LHCN-M2 (cell line): ENCODE measurements around the gene C1orf105. TPM values are rescaled to one million over a fixed set of nuclear protein-coding genes. Genes with fewer than 3 reads are reported as not detected.
"Not testable (repeated sequence)": the region's sequence is repeated elsewhere in the genome, so short reads cannot be mapped to it uniquely, and the experiment has no call there.

Experiments used
- DNase-seq: peaks from one replicate; pipeline ENCODE4 v3.0.0-alpha.2; 2012; ENCODE audit warnings: low read depth
- total RNA-seq: library from RNA; depleted of rRNA; stranded (reverse); fragments of >200 nt; gene quantifications from 2 replicates; pipeline ENCODE4 v1.2.3, GENCODE V29; 2014

The C1orf105 gene
- total RNA-seq, 1 experiment from 2014 or later = 0.46 TPM

DNA sequence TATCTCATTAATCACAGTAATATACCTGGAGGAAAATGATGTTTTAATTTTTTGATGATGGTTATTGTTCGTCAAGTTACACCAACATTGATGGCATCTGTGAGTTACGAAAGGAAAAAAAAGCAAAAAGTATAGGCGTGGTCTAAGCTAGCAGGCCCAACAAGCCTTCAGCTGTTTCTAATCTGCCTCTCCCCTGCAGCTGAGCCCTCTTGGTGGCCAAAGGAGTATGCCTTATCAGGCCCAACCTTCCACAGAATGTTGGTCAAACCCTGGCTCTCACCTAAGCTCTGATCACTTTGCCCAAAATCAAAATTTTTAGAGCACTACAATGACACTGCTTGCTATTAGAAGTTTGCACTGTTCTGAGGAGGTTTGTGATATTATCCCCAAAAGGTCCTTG, 4.9 kb downstream of the C1orf105 start:
- no peak for DNase-seq

DNA sequence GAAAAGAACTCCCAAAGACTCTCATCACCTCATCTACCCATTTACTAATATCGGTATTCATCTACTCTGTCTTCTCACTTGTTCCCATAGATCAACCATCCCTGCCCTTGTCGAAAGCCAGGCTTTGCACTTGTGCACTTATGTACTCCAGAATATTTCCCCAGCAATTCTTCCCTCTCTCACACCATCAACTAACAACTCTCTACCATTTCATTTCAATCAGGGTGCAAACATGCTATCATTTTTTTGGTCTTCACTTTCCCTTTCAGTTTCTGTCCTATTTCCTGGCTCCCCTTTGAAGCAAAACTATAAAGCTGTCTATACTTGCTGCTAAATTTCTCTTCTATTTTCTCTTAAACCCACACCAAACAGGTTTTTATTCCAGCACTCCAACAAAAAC, 6.7 kb downstream of the C1orf105 start:
- no peak for DNase-seq

DNA sequence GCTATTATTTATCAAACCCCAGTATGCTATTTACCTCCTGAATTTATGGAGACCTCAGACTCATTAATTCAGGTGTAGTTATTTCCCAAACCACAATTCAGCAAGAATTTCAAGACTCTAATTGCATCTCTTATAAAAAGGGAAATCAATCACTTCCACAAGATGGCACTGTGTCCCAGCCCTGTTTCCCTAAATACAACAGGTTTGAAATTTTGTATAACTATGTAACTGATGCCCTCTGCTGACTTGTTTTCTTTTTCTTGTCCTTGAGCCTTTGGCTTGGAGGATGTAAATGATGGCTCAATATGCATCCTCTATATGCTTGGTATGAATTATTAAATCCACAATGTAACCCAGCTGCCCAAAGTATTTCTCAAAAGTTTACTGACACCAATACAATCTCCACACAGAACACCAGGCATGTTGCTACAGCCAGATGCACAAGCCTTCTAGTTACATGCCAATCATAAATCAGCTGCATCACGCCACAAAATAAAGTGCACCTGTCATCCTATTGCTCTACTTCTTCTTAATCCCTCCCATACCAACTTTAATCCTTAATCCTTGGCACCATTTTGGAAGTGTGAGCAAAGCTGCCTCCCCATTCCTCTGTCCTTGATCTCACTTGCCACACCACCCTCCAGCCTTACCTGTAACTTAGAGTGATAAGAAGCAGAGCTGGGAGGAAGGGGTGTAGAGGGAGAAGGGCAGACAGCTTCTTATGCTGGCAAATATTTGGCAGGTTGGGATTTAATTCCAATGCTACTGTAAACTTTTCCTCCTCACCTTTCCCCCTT, 9.0 kb downstream of the C1orf105 start:
- peak; percentile 71 for DNase-seq

DNA sequence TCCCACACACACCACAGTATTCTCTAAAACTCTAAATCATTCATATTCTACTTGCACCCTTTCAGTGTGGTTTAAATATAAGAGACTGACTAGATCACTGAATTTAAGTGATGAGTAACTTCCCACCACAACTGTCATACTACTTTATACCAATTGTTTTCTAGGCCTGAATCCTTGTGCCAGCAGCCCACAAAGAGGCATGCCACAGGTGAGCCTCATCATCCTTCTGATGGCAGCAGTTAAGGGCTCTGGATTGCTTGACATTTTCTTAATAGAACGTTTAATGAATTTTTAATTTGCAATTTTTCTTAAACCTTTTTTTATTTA, 9.6 kb downstream of the C1orf105 start:
- no peak for DNase-seq

DNA sequence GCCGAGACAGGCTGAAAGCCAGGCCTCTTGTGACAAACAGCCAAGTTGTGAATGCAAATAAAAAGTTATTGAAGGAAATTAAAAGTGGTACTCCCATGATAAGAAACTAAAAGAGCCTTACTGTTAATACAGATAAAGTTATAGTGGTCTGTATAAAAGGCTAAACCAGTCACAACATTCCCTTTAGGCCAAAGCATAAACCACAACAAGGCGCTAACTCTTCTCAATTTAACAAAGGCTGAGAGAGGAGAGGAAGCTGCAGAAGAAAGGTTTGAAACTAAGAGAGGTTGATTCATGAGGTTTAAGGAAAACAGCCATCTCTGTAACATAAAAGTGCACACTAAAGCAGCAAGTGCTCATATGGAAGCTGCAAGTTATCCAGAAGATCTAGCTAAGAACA, 10.7 kb downstream of the C1orf105 start:
- no peak for DNase-seq

DNA sequence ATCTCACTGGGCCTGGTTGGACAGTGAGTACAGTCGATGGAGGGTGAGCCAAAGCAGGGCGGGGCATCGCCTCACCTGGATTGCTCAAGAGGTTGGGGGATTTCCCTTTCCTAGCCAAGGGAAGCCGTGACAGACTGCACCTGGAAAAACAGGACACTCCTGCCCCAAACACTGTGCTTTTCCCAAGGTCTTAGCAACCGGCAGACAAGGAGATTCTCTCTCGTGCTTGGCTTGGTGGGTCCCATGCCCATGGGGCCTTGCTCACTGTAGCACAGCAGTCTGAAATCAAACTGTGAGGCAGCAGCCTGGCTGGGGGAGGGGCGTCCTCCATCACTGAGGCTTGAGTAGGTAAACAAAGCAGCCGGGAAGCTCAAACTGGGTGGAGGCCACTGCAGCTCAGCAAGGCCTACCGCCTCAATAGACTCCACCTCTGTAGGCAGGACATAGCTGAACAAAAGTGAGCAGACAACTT, 11.3 kb downstream of the C1orf105 start:
- DNase-seq = no peak

DNA sequence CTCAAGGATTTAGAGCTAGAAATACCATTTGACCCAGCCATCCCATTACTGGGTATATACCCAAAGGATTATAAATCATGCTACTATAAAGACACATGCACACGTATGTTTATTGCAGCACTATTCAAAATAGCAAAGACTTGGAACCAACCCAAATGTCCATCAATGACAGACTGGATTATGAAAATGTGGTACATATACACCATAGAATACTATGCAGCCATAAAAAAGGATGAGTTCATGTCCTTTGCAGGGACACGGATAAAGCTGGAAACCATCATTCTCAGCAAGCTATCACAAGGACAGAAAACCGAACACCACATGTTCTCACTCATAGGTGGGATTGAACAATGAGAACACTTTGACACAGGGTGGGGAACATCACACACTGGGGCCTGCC, 16.7 kb downstream of the C1orf105 start:
- DNase-seq = not testable (repeated sequence)

DNA sequence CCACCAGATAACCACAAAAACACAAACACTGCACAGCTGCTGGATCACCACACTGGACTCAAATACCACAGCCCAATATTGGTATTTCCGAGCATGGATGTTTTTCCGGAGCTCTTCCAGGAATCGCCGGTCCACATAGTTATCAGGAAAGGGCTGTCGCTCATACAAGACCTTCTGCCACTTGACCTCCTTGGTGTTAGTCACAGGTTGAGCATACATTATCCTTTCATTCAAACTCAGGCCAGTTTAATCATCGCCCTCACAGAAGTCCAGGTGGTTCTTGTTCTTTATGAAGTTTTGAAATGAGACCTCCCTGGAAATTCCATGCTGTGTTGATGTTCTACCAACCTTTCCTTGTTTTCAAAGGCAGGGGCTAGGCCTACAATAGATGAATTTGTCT, 21.9 kb downstream of the C1orf105 start:
- DNase-seq = no peak

DNA sequence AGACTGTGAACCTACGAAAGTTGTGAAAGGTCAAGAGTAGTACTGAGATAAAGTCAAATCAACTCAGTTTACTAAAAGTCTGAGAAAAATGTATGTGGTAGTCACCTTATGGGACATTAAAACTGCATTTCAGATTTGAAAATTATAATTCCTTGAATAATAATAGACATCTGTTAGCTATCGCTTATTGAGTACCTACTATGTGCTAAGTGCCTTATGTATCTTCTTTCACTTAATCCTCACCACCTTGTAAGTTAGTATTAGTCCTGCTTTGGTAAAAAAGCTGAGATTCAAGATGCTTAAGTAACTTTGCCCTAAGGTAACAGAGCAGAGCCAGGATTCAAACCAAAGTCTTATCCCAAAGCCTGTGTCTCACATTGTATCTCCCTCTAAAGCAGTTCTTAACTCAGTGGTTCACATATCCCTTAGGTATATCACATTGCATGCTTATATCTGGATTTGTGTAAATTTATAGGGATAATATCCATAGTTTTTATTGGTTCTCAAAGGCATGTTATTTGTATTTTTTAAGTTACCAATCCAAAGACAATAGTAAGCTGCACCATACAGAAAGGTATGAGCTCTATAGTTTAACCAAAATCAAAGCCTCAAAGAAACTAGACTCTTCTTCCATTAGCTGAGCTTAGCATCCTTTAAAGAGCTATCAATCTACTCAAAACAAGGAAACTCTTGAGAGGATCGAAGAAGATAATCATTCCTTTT, 22.5 kb downstream of the C1orf105 start:
- no peak for DNase-seq

DNA sequence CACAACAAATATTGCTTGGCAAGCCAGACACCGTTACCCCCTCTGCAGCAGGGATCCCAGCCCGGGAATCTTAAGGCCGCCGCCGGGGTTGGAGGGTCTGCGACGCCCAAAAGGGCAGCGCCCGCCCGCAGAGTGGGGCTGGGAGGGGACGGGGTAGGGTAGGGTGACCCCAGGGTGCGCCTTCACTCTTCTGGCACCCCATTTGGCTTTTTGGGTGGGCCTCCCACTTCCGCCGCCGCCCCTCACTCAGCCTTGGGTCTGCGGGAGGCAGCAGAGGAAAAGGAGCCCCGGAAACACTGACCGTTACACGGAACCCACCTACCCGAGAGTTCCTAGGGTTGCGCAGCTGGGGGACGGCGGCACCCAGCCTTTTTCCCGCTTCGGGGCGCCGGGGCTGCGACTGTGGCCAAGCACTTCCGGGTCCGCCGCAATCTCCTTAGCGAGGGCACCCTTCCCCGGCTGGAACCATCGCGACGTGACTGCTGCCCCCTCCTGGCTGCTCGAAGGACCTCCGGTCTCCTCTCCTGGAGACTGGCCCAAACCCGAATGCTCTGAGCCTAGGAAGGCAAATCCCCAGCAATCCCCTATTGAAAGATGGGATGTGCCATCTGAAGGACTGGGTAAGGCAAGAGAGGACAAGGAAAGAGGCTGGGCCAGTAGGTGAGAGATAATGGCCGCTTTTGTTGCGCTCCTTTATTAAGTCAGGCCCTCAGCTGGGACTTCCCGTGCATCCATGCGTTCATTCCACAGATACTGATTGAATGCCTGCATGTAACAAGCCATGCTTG, 23.4 kb downstream of the C1orf105 start, which contains the start of gene PIGC:
Gene PIGC, minus strand, starts transcription at position 404 of the 788 bp plus-strand sequence. CDS start 1,447 bp downstream, outside the sequence.
- DNase-seq = peak; percentile 86

DNA sequence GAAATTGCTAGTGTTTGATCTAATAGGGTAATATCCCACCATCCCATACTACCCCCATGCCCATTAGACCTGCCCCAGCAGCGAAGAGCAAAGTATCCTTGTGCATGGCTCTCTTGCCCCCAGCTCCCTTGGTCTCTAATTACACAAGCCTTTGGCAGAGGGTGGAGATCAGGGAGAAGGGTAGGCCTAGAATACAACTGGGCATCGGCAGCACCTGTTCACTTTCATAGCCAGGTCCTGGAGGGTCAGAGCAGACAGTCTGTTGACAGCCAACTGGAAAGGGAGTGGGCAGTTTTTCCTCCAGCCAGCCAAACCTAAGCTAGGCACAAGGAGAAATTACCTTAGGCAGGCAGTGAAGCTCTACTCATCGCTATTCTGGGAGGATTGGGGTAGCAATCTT, 26.1 kb downstream of the C1orf105 start:
- DNase-seq = no peak

DNA sequence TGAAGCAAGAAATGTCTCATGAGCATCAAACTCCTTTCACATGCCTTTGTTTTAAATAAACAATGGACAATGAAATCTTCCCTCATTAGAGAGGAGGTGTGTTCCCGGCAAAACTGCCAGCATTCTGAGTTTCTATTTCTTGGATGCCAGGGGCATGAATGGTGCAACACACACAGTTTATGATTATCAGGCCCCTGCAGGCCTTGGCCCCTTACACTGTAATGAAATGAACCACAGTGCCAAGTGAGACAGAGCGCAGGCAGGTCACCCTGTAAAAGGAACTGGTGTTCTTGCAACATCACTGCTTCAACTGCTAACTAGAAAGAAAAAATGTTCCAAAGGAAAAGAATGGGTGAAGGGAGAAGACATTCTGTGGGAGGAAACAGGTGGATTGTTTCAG, 27.2 kb downstream of the C1orf105 start:
- DNase-seq = no peak

DNA sequence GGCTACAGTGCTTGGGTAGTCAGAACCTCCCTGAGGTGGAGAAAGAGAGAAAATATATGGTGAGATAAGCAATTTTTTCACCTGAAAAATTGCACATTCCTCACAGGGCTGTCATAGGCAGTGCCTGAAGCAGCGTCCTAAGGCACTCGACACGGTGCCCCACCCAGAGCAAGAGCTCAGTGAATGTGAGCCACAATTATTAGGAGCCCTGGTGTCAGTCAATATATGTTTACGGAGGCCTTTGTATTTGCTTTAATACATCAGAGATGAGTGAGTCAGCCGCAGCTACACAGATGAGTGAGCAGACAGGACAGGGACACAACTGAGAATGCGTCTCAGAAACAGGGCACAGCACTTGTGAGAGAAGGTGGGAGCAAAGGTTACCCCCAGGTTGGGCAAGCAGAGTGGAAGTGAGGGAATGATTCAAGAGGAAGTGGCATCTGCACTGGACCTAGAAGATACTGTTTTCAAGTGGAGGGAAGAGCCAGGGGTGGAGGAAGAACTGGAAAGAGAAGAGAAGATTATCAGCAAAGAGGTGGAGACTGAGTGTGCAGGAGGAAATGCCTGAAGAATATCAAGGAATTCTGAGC, 28.6 kb downstream of the C1orf105 start:
- DNase-seq = no peak

DNA sequence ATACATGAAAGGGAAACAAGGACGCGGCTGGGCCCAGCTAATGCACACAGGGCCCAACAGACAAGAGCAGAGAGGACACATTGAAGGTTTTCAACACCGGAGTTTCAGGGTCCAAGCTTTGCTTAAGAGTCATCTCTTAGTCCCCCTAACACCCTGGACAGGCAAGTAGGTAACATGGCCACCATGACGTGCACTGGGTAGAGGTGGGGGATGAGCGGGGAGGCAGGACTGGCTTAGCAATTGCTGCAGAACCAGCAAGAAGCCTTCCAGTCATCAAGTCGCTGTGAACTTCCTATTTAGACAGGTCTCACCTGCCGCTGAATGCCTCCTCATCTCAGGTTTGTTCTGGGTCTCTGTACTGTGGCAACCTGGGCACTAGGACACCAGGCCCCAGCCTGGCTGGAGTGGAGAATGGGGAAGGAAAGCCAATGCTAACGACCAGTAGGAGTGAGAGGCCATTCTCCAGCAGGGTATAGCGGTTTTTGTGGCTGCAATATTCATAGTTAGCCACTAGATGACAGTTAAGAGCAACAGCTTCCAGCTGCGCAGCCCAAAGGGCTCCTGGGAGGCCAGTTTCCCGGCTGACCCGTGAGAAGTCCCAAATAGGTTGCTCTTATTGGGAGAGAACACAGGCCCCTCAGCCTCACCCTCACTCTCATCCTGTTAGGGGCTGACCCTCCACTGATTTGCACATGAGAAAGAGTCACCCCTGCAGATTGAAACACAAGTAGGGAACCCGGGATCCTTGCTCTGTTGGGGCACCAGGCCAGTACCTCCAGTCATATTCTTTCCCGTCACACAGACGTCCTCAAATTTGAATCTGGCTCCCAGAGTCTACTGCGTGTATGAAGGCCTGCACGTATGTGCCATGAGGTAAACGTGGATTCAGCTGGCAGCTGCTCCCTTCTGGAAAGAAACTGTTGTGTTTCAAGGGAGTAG, 29.4 kb downstream of the C1orf105 start:
- DNase-seq = peak; percentile 68

DNA sequence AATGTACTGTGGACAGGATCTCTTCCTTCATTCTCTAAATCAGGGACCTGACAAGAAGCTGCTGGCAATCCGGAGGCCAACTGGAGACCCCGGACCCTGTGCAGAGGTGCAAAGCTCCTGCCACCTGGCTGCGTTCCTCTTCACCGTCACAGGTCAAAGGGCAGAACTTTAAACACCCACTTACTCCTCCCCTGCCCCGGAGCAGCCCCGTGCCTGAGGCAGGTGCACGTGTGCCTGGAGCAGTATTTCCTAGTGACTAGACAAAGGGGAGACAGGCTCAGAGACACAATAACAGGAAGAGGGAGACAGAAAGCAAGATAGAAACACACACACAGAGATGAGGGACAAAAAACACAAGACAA, 30.0 kb downstream of the C1orf105 start:
- no peak for DNase-seq

DNA sequence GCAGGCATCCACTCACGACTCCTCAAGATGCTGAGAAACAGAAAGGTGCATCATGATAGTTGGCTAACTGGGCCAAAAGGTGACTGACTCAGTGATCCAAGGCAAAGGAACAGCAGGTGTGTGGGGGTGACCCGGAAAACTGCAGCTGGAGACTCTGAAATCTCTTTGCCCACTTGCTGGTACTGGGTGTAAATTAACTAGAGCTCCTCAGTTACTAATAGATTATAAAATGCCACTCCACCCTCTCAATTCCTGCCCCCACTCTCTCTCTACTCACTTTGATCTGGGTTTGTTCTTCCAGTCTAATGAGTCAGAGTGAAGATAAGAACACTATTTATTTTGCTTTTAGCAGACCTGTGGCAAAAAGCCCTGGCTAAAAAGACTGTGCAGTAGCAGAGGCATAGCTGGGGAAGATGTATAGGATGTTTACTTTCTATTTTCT, 30.5 kb downstream of the C1orf105 start:
- peak; percentile 18 for DNase-seq

DNA sequence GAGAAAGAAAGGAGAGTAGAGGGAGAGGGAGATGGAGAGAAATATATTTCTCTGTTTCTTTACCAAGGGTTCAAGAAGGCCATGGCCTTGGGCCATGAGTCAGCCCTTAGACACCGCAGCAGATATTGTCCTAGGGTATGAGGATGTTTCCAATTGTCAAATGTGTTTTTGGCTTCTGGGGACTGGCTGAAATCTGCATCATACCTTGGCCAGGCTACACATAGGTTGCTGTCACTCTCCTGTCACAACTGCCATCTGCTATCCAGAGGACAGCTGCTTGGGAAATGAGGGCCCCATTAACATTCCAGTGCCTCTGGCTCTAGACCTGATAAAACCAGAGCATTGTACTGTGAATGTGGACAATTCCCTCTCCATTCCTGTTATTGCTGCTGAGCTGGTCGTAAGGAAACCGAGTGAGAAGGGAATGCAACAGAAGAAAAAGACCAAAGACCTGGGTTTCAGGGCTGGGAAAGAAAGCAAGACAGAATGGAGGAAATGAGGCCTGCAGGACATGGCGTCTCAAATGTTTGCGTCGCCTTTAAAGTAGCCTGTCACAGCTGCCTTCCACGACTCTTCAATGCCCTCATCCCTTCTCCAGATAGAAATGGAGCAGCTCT, 32.2 kb downstream of the C1orf105 start:
- peak; percentile 83 for DNase-seq

DNA sequence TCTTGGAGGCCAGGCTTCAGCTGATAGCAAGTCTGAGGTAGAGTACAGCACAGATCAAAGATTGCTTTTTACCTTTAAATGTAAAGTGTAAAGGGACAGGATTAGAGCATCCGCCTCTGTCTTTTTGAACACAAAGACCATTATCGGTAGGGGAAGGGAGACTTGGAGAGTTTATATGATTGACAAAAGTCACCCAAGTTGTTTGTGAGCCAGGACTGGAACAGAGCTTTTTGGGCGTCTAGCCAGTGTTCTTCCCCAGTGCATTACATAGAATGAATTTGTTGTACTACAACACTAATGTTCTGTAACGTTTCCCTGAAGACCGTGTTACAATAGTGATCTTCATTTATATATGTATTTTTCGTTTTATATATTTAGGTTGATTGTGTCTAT, 32.7 kb downstream of the C1orf105 start:
- DNase-seq = no peak

DNA sequence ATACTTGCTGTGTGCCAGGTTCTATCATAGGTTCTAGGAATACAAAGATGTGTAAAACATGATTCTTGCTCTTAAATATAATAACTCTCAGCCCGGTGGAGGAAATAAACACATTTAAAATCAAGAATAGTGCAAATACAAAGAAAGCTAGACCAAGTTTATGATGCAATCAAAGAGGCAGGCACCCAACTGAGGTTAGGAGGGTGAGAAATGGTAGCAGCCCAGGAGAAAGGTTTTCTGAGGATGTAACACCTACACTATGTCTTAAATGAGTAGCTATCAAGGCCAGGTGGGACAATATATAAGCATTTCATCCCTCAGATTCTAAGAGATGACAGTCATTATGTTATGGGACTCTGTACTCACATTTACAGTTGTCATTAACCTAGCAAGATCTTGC, 33.1 kb downstream of the C1orf105 start:
- DNase-seq = no peak

DNA sequence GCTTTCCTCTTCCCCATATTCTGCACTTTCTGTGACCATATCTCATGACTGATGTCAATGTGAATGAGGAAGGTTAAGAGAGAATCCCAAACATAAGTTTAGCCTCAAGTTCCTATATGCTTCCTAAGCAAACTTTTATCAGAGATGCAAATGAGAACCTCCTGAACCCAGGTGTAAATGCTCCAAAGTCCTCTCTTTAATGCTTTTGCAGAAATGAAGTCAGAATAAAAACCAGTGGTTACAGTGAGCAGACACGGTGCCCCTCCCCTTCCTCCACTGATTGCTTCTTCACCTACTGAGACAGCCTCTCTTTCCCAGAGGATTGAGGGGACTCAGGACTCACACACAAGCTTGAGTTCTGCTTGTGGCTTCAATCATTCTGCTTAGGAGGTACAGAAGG, 35.0 kb downstream of the C1orf105 start:
- no peak for DNase-seq
